WTC11 (cell line): ENCODE data around the gene MRGPRX2. TPM values are rescaled to one million over a fixed set of nuclear protein-coding genes. Genes with fewer than 3 reads are reported as not detected.

Experiments
- ATAC-seq: fragments of 200-7000 bp; cut with Tn5 transposase; 2 replicates; pipeline ENCODE4 v1.10.0; 2021; ENCODE audit warnings: mild to moderate bottlenecking, moderate library complexity
- CTCF ChIA-PET: fragments of 300-600 bp; sonication (Branson Sonifier 250); formaldehyde crosslinking; loops from one replicate; lab custom pipeline; 2021; ENCODE audit warnings: antibody characterized with exemption; lab: Charles Lee
- POLR2A ChIA-PET: fragments of 350-600 bp; sonication (Branson Sonifier 250); formaldehyde crosslinking; loops from one replicate; lab custom pipeline; 2021; ENCODE audit warnings: antibody characterized with exemption; lab: Charles Lee
- DNase-seq: peaks from one replicate; pipeline ENCODE4 v3.0.0; 2021; ENCODE audit warnings: low spot score
- H3K27ac Mint-ChIP-seq: 2 replicates; pipeline ENCODE4 v1.8.0; 2021; ENCODE audit warnings: mixed read lengths
- H3K27me3 Mint-ChIP-seq: 2 replicates; pipeline ENCODE4 v1.8.0; 2021; ENCODE audit warnings: low read depth, mild to moderate bottlenecking, moderate library complexity, mixed read lengths
- H3K36me3 Mint-ChIP-seq: 2 replicates; pipeline ENCODE4 v1.8.0; 2021; ENCODE audit warnings: mixed read lengths
- H3K4me1 Mint-ChIP-seq: 2 replicates; pipeline ENCODE4 v1.8.0; 2022; ENCODE audit warnings: mixed read lengths
- H3K4me3 Mint-ChIP-seq: 2 replicates; pipeline ENCODE4 v1.8.0; 2021; ENCODE audit warnings: mild to moderate bottlenecking, moderate library complexity, mixed read lengths
- H3K9me3 Mint-ChIP-seq: 2 replicates; pipeline ENCODE4 v1.8.0; 2021; ENCODE audit warnings: mixed read lengths
- ATF1 ChIP-seq: sonication (generic); formaldehyde crosslinking; IDR thresholded peaks from 2 replicates; pipeline ENCODE4 v1.8.1; 2023; ENCODE audit warnings: mild to moderate bottlenecking, moderate library complexity, missing genetic modification reagents
- CREB1 ChIP-seq: sonication (generic); formaldehyde crosslinking; IDR thresholded peaks from 2 replicates; pipeline ENCODE4 v1.8.0; 2023; ENCODE audit warnings: mild to moderate bottlenecking, missing genetic modification reagents
- FOXJ3 ChIP-seq: sonication (generic); formaldehyde crosslinking; IDR thresholded peaks from 2 replicates; pipeline ENCODE4 v1.9.0; 2021; ENCODE audit warnings: missing genetic modification reagents, mild to moderate bottlenecking, borderline replicate concordance
- JUN ChIP-seq: sonication (generic); formaldehyde crosslinking; IDR thresholded peaks from 2 replicates; pipeline ENCODE4 v1.8.0; 2023; ENCODE audit warnings: mild to moderate bottlenecking, missing genetic modification reagents
- NFE2L1 ChIP-seq: sonication (generic); formaldehyde crosslinking; IDR thresholded peaks from 2 replicates; pipeline ENCODE4 v1.8.1; 2023; ENCODE audit warnings: missing genetic modification reagents
- OVOL2 ChIP-seq: fragments of 250-450 bp; sonication (Bioruptor Pico); IDR thresholded peaks from 2 replicates; pipeline ENCODE4 v1.9.0; 2021; ENCODE audit warnings: mild to moderate bottlenecking, borderline replicate concordance
- RELA ChIP-seq: sonication (generic); formaldehyde crosslinking; IDR thresholded peaks from 2 replicates; pipeline ENCODE4 v1.8.1; 2022; ENCODE audit warnings: missing genetic modification reagents, mild to moderate bottlenecking, borderline replicate concordance
- SMAD4 ChIP-seq: sonication (generic); formaldehyde crosslinking; IDR thresholded peaks from 2 replicates; pipeline ENCODE4 v1.8.0; 2022; ENCODE audit warnings: mild to moderate bottlenecking, missing genetic modification reagents
- TCF7 ChIP-seq: sonication (generic); formaldehyde crosslinking; IDR thresholded peaks from 2 replicates; pipeline ENCODE4 v1.8.0; 2022; ENCODE audit warnings: mild to moderate bottlenecking, low read depth, missing genetic modification reagents, moderate library complexity
- TEAD1 ChIP-seq: sonication (generic); formaldehyde crosslinking; IDR thresholded peaks from 2 replicates; pipeline ENCODE4 v1.8.0; 2022; ENCODE audit warnings: mild to moderate bottlenecking, missing genetic modification reagents
- TP53 ChIP-seq: sonication (generic); formaldehyde crosslinking; IDR thresholded peaks from 2 replicates; pipeline ENCODE4 v1.8.1; 2023; ENCODE audit warnings: mild to moderate bottlenecking, missing genetic modification reagents
- ZNF263 ChIP-seq: sonication (generic); formaldehyde crosslinking; IDR thresholded peaks from 2 replicates; pipeline ENCODE4 v1.8.1; 2022; ENCODE audit warnings: low read depth, mild to moderate bottlenecking, moderate library complexity, missing genetic modification reagents
- total RNA-seq: library from RNA; stranded (reverse); gene quantifications from 3 replicates; pipeline ENCODE4 v1.2.3, GENCODE V29; 2021
- TF ChIP-seq, protein P1 (sequence below): sonication (generic); formaldehyde crosslinking; IDR thresholded peaks from 2 replicates; pipeline ENCODE4 v1.8.0; 2022; ENCODE audit warnings: mild to moderate bottlenecking, missing genetic modification reagents
- TF ChIP-seq, protein P2 (sequence below): sonication (generic); formaldehyde crosslinking; conservative IDR thresholded peaks from 2 replicates; pipeline ENCODE4 v1.8.1; 2022; ENCODE audit warnings: mild to moderate bottlenecking, missing genetic modification reagents
- TF ChIP-seq, protein P3 (sequence below): sonication (generic); formaldehyde crosslinking; IDR thresholded peaks from 2 replicates; pipeline ENCODE4 v1.8.0; 2022; ENCODE audit warnings: mild to moderate bottlenecking, missing genetic modification reagents
- TF ChIP-seq, protein P4 (sequence below): sonication (generic); formaldehyde crosslinking; IDR thresholded peaks from 2 replicates; pipeline ENCODE4 v1.8.1; 2023; ENCODE audit warnings: mild to moderate bottlenecking, missing genetic modification reagents
- TF ChIP-seq, protein P5 (sequence below): sonication (generic); formaldehyde crosslinking; conservative IDR thresholded peaks from 2 replicates; pipeline ENCODE4 v1.8.1; 2023; ENCODE audit warnings: mild to moderate bottlenecking, low read depth, missing genetic modification reagents, moderate library complexity
- TF ChIP-seq, protein P6 (sequence below): sonication (generic); formaldehyde crosslinking; IDR thresholded peaks from 2 replicates; pipeline ENCODE4 v1.8.1; 2022; ENCODE audit warnings: mild to moderate bottlenecking, missing genetic modification reagents, moderate library complexity, borderline replicate concordance
- TF ChIP-seq, protein P7 (sequence below): fragments of 200-600 bp; IDR thresholded peaks from 2 replicates; pipeline ENCODE4 v1.8.0; 2022; ENCODE audit warnings: antibody characterized with exemption

The MRGPRX2 gene
- total RNA-seq, 1 experiment from 2014 or later: not detected

DNA sequence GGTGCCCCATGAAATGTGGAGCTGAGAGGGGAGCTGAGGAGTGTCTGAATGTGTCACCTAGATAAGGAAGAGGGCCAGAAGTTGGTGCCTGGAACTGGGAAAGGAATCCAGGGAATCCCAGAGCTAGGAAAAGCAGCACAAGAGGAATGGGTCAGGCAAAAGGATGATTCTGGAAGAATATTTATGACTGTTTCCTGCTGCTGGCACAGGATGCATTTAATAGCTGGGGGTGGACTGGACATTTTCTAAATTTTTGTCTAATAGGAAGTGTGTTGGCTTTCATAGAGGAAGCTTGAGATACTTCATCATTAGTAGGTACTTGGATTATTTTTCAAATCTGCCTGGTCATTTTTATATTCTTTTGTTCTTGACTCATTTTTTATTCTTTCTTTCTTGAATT is 17.4 kb upstream of the MRGPRX2 start:
- H3K4me3 Mint-ChIP-seq: no peak overlapping the region
- POLR2A ChIA-PET: no interaction called here
- H3K27me3 Mint-ChIP-seq: no peaks in the 10 kb centered on the region
- no peak overlapping the region for H3K27ac Mint-ChIP-seq
- TF ChIP-seq ATF1 (CRISPR knock-in tag): no peak
- TF ChIP-seq, protein P1, sequence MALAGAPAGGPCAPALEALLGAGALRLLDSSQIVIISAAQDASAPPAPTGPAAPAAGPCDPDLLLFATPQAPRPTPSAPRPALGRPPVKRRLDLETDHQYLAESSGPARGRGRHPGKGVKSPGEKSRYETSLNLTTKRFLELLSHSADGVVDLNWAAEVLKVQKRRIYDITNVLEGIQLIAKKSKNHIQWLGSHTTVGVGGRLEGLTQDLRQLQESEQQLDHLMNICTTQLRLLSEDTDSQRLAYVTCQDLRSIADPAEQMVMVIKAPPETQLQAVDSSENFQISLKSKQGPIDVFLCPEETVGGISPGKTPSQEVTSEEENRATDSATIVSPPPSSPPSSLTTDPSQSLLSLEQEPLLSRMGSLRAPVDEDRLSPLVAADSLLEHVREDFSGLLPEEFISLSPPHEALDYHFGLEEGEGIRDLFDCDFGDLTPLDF: no peak
- no peak for TF ChIP-seq TEAD1 (CRISPR knock-in tag)
- TF ChIP-seq, protein P2, sequence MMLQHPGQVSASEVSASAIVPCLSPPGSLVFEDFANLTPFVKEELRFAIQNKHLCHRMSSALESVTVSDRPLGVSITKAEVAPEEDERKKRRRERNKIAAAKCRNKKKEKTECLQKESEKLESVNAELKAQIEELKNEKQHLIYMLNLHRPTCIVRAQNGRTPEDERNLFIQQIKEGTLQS (CRISPR knock-in tag): no peak
- no peak for TF ChIP-seq ZNF263
- TF ChIP-seq SMAD4 (CRISPR knock-in tag): no peak
- TF ChIP-seq, protein P3, sequence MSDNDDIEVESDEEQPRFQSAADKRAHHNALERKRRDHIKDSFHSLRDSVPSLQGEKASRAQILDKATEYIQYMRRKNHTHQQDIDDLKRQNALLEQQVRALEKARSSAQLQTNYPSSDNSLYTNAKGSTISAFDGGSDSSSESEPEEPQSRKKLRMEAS (CRISPR knock-in tag): no peak
- TF ChIP-seq TP53: no peak
- TF ChIP-seq CREB1 (CRISPR knock-in tag): no peak
- TF ChIP-seq TCF7 (CRISPR knock-in tag): no peak
- TF ChIP-seq NFE2L1 (CRISPR knock-in tag): no peak
- TF ChIP-seq JUN (CRISPR knock-in tag): no peak
- TF ChIP-seq OVOL2 (CRISPR knock-in tag): no peak
- TF ChIP-seq, protein P4, sequence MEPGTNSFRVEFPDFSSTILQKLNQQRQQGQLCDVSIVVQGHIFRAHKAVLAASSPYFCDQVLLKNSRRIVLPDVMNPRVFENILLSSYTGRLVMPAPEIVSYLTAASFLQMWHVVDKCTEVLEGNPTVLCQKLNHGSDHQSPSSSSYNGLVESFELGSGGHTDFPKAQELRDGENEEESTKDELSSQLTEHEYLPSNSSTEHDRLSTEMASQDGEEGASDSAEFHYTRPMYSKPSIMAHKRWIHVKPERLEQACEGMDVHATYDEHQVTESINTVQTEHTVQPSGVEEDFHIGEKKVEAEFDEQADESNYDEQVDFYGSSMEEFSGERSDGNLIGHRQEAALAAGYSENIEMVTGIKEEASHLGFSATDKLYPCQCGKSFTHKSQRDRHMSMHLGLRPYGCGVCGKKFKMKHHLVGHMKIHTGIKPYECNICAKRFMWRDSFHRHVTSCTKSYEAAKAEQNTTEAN (CRISPR knock-in tag): no peak
- TF ChIP-seq, protein P5, sequence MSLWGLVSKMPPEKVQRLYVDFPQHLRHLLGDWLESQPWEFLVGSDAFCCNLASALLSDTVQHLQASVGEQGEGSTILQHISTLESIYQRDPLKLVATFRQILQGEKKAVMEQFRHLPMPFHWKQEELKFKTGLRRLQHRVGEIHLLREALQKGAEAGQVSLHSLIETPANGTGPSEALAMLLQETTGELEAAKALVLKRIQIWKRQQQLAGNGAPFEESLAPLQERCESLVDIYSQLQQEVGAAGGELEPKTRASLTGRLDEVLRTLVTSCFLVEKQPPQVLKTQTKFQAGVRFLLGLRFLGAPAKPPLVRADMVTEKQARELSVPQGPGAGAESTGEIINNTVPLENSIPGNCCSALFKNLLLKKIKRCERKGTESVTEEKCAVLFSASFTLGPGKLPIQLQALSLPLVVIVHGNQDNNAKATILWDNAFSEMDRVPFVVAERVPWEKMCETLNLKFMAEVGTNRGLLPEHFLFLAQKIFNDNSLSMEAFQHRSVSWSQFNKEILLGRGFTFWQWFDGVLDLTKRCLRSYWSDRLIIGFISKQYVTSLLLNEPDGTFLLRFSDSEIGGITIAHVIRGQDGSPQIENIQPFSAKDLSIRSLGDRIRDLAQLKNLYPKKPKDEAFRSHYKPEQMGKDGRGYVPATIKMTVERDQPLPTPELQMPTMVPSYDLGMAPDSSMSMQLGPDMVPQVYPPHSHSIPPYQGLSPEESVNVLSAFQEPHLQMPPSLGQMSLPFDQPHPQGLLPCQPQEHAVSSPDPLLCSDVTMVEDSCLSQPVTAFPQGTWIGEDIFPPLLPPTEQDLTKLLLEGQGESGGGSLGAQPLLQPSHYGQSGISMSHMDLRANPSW (CRISPR knock-in tag): no peak
- TF ChIP-seq FOXJ3 (CRISPR knock-in tag): no peak
- TF ChIP-seq, protein P6, sequence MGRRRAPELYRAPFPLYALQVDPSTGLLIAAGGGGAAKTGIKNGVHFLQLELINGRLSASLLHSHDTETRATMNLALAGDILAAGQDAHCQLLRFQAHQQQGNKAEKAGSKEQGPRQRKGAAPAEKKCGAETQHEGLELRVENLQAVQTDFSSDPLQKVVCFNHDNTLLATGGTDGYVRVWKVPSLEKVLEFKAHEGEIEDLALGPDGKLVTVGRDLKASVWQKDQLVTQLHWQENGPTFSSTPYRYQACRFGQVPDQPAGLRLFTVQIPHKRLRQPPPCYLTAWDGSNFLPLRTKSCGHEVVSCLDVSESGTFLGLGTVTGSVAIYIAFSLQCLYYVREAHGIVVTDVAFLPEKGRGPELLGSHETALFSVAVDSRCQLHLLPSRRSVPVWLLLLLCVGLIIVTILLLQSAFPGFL (CRISPR knock-in tag): no peak
- no peaks in the 10 kb centered on the region for H3K9me3 Mint-ChIP-seq
- H3K4me1 Mint-ChIP-seq: peaks cover 26% of the 10 kb centered on the region
- H3K36me3 Mint-ChIP-seq: no peaks in the 10 kb centered on the region
- no peak for DNase-seq
- CTCF ChIA-PET: interaction anchor here (1.4 to 1.6 kb wide), 2 partner anchors 39 to 114 kb away, joined by 5 to 21 read pairs; partner anchors contain the start of gene ZDHHC13
- ATAC-seq: no peak

DNA sequence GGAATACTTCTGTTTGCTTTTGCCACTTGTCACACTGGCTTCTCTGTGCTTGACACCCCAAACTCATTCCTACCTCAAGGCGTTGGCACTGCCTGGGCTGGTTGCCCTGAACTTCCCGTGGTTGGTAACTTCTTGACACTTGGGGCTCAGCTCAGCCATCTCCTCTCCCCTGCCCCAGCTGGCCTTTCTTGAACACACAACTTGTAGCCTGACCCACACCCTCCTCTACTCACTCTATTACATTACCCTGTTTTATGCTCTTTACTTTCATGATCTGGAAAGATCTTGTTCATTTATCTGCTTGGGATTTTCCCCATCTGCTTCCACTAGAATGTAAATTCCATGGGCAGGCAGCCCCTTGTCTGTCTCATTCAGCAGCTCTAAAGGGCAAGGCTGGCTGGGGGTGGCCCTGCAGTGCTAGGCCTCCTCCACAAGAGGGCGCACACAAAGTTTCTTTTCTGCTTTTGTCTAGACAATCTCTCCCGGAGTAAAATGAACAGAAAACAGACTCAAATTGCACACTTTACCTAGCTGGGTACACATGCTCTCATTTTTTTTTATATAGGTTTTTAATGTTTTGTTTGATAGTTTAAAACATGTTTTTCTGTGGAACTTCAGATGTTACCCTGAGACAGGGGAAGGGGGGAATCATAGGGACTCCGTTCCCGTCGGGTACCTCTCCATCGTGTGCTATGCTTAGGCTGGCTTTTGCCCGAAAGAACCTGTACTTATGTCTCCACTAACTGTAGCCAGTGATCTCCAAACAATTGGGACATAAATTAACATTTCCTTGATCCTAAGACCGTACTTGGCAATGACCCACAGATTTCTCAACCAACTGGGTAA is 16.4 kb upstream of the MRGPRX2 start:
- Mint-ChIP-seq H3K36me3 (no peaks in the 10 kb centered on the region), H3K9me3 (no peaks in the 10 kb centered on the region), H3K4me3 (no peak overlapping the region), H3K4me1 (peaks cover 26% of the 10 kb centered on the region), H3K27ac (no peak overlapping the region), H3K27me3 (no peaks in the 10 kb centered on the region)
- ATAC-seq (peak; percentile 56), DNase-seq (peak; percentile 80)
- ChIA-PET POLR2A (no interaction called here), CTCF (interaction anchor here (0.6 to 1.6 kb wide), 42 partner anchors 10 to 481 kb away, joined by 3 to 21 read pairs (median 4); partner anchors contain the start of genes E2F8, MRGPRX2 and ZDHHC13)
- TF ChIP-seq RELA (CRISPR knock-in tag): no peak
- TF ChIP-seq, protein P7, sequence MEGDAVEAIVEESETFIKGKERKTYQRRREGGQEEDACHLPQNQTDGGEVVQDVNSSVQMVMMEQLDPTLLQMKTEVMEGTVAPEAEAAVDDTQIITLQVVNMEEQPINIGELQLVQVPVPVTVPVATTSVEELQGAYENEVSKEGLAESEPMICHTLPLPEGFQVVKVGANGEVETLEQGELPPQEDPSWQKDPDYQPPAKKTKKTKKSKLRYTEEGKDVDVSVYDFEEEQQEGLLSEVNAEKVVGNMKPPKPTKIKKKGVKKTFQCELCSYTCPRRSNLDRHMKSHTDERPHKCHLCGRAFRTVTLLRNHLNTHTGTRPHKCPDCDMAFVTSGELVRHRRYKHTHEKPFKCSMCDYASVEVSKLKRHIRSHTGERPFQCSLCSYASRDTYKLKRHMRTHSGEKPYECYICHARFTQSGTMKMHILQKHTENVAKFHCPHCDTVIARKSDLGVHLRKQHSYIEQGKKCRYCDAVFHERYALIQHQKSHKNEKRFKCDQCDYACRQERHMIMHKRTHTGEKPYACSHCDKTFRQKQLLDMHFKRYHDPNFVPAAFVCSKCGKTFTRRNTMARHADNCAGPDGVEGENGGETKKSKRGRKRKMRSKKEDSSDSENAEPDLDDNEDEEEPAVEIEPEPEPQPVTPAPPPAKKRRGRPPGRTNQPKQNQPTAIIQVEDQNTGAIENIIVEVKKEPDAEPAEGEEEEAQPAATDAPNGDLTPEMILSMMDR: peak; percentile 96
